Activated CD4-positive, alpha-beta T cell treated with anti-CD3 and anti-CD28 coated beads, Interleukin-2, amount 10 ng/mL, durations not matched to agents 7 days and 5 days (primary cell): ENCODE results near the gene TM9SF3. TPM values are rescaled to one million over a fixed set of nuclear protein-coding genes. Genes with fewer than 3 reads are reported as not detected.

Experiments used
- CTCF ChIA-PET: fragments of 350-600 bp; sonication (Branson Sonifier 250); formaldehyde crosslinking; loops from one replicate; lab custom pipeline; 2021; ENCODE audit warnings: antibody characterized with exemption; lab: Charles Lee
- POLR2A ChIA-PET: fragments of 350-600 bp; sonication (Branson Sonifier 250); formaldehyde crosslinking; loops from one replicate; lab custom pipeline; 2021; ENCODE audit warnings: antibody characterized with exemption; lab: Charles Lee
- DNase-seq: peaks from one replicate; pipeline ENCODE4 v3.0.0-alpha.2; 2020
- H3K27ac Mint-ChIP-seq: one replicate; pipeline ENCODE4 v1.8.0; 2021; ENCODE audit warnings: mild to moderate bottlenecking, moderate library complexity, mixed read lengths
- H3K27me3 Mint-ChIP-seq: one replicate; pipeline ENCODE4 v1.8.0; 2021; ENCODE audit warnings: mixed read lengths
- H3K36me3 Mint-ChIP-seq: one replicate; pipeline ENCODE4 v1.8.0; 2021; ENCODE audit warnings: low read depth, mixed read lengths
- H3K4me1 Mint-ChIP-seq: one replicate; pipeline ENCODE4 v1.8.0; 2021; ENCODE audit warnings: mixed read lengths
- H3K4me3 Mint-ChIP-seq: one replicate; pipeline ENCODE4 v1.8.0; 2021; ENCODE audit warnings: mild to moderate bottlenecking, moderate library complexity, mixed read lengths
- H3K9me3 Mint-ChIP-seq: one replicate; pipeline ENCODE4 v1.8.0; 2021; ENCODE audit warnings: mixed read lengths
- total RNA-seq, 2 experiments: library from RNA; stranded (reverse); gene quantifications; one replicate each; pipeline ENCODE4 v1.2.3, GENCODE V29; 2021

TM9SF3 gene
- total RNA-seq, 2 experiments from 2014 or later: 73.5 to 76.1 TPM

- Mint-ChIP-seq H3K36me3 (peaks cover 4% of the 10 kb centered on the region), H3K4me1 (peaks cover 17% of the 10 kb centered on the region), H3K27me3 (peaks cover 49% of the 10 kb centered on the region), H3K9me3 (no peaks in the 10 kb centered on the region), H3K27ac (no peak overlapping the region), H3K4me3 (no peak overlapping the region)
- POLR2A ChIA-PET: no interaction called here
- peak; percentile 27 for DNase-seq
- CTCF ChIA-PET: interaction anchor here (0.6 to 1.0 kb wide), 3 partner anchors 141 to 325 kb away, joined by 4 to 7 read pairs (median 6); no protein-coding TSS in a partner anchor
Measured at GRCh38 chr10:96511044-96511945, 75.5 kb downstream of the TM9SF3 start.

GRCh38 chr10:96509017-96509641 is 77.7 kb downstream of the TM9SF3 start:
- no peaks in the 10 kb centered on the region for H3K9me3 Mint-ChIP-seq
- DNase-seq: no peak
- ChIA-PET POLR2A (no interaction called here), CTCF (no interaction called here)
- H3K27ac Mint-ChIP-seq: no peak overlapping the region
- H3K4me3 Mint-ChIP-seq: no peak overlapping the region
- no peaks in the 10 kb centered on the region for H3K36me3 Mint-ChIP-seq
- H3K27me3 Mint-ChIP-seq: peaks cover 32% of the 10 kb centered on the region
- H3K4me1 Mint-ChIP-seq: peaks cover 12% of the 10 kb centered on the region

- ChIA-PET POLR2A (no interaction called here), CTCF (no interaction called here)
- Mint-ChIP-seq H3K4me3 (no peak overlapping the region), H3K36me3 (no peaks in the 10 kb centered on the region), H3K27me3 (peaks cover 21% of the 10 kb centered on the region), H3K27ac (no peak overlapping the region), H3K9me3 (no peaks in the 10 kb centered on the region), H3K4me1 (peaks cover 2% of the 10 kb centered on the region)
- no peak for DNase-seq
Measured at GRCh38 chr10:96507044-96507443, 79.8 kb downstream of the TM9SF3 start.

- H3K27ac Mint-ChIP-seq: no peak overlapping the region
- POLR2A ChIA-PET: no interaction called here
Measured at GRCh38 chr10:96505150-96506136, 81.4 kb downstream of the TM9SF3 start.

GRCh38 chr10:96502561-96503282 is 84.1 kb downstream of the TM9SF3 start:
- H3K4me3 Mint-ChIP-seq: no peak overlapping the region
- CTCF ChIA-PET: interaction anchor here (1.1 kb wide), 2 partner anchors 32 to 101 kb away, joined by 3 to 4 read pairs; no protein-coding TSS in a partner anchor
- no peaks in the 10 kb centered on the region for H3K4me1 Mint-ChIP-seq
- no peak for DNase-seq
- no peaks in the 10 kb centered on the region for H3K27me3 Mint-ChIP-seq
- POLR2A ChIA-PET: no interaction called here
- H3K36me3 Mint-ChIP-seq: no peaks in the 10 kb centered on the region
- H3K27ac Mint-ChIP-seq: no peak overlapping the region
- no peaks in the 10 kb centered on the region for H3K9me3 Mint-ChIP-seq

More at GRCh38 chr10:96505150-96506136, 81.4 kb downstream of the TM9SF3 start:
- Mint-ChIP-seq H3K27me3 (peaks cover 6% of the 10 kb centered on the region), H3K4me3 (no peak overlapping the region), H3K36me3 (no peaks in the 10 kb centered on the region), H3K4me1 (no peaks in the 10 kb centered on the region), H3K9me3 (no peaks in the 10 kb centered on the region)
- CTCF ChIA-PET: interaction anchor here (0.6 kb wide), 1 partner anchor 1800 kb away, joined by 3 read pairs; no protein-coding TSS in a partner anchor
- DNase-seq: no peak

GRCh38 chr10:96501985-96502384 is 84.8 kb downstream of the TM9SF3 start:
- ChIA-PET POLR2A (no interaction called here), CTCF (interaction anchor here (1.1 kb wide), 2 partner anchors 32 to 102 kb away, joined by 3 to 4 read pairs; no protein-coding TSS in a partner anchor)
- Mint-ChIP-seq H3K9me3 (no peaks in the 10 kb centered on the region), H3K36me3 (no peaks in the 10 kb centered on the region), H3K27me3 (peaks cover 5% of the 10 kb centered on the region), H3K4me1 (no peaks in the 10 kb centered on the region), H3K4me3 (no peak overlapping the region), H3K27ac (no peak overlapping the region)
- no peak for DNase-seq

- POLR2A ChIA-PET: no interaction called here
- Mint-ChIP-seq H3K27ac (no peak overlapping the region), H3K4me3 (no peak overlapping the region), H3K9me3 (no peaks in the 10 kb centered on the region), H3K36me3 (no peaks in the 10 kb centered on the region), H3K27me3 (peaks cover 7% of the 10 kb centered on the region), H3K4me1 (no peaks in the 10 kb centered on the region)
- no peak for DNase-seq
- CTCF ChIA-PET: no interaction called here
Measured at GRCh38 chr10:96500519-96500918, 86.3 kb downstream of the TM9SF3 start.

- ChIA-PET CTCF (no interaction called here), POLR2A (no interaction called here)
- no peaks in the 10 kb centered on the region for H3K36me3 Mint-ChIP-seq
- no peak overlapping the region for H3K4me3 Mint-ChIP-seq
- DNase-seq: no peak
- no peaks in the 10 kb centered on the region for H3K9me3 Mint-ChIP-seq
- peaks cover 8% of the 10 kb centered on the region for H3K27me3 Mint-ChIP-seq
- no peaks in the 10 kb centered on the region for H3K4me1 Mint-ChIP-seq
- H3K27ac Mint-ChIP-seq: no peak overlapping the region
Measured at GRCh38 chr10:96500050-96500449, 86.8 kb downstream of the TM9SF3 start.

- no peak overlapping the region for H3K27ac Mint-ChIP-seq
- H3K4me1 Mint-ChIP-seq: no peaks in the 10 kb centered on the region
- ChIA-PET POLR2A (no interaction called here), CTCF (interaction anchor here (0.7 kb wide), 1 partner anchor 310 kb away, joined by 3 read pairs; no protein-coding TSS in a partner anchor)
- peaks cover 8% of the 10 kb centered on the region for H3K27me3 Mint-ChIP-seq
- no peak for DNase-seq
- no peak overlapping the region for H3K4me3 Mint-ChIP-seq
- no peaks in the 10 kb centered on the region for H3K36me3 Mint-ChIP-seq
- no peaks in the 10 kb centered on the region for H3K9me3 Mint-ChIP-seq
Measured at GRCh38 chr10:96497391-96497790, 89.4 kb downstream of the TM9SF3 start.

- CTCF ChIA-PET: no interaction called here
- POLR2A ChIA-PET: no interaction called here
- no peaks in the 10 kb centered on the region for H3K4me1 Mint-ChIP-seq
- no peak overlapping the region for H3K27ac Mint-ChIP-seq
- no peak for DNase-seq
- H3K36me3 Mint-ChIP-seq: no peaks in the 10 kb centered on the region
- H3K4me3 Mint-ChIP-seq: no peak overlapping the region
- no peaks in the 10 kb centered on the region for H3K9me3 Mint-ChIP-seq
- H3K27me3 Mint-ChIP-seq: peaks cover 8% of the 10 kb centered on the region
Measured at GRCh38 chr10:96496281-96496925, 90.4 kb downstream of the TM9SF3 start.

GRCh38 chr10:96495544-96495943 is 91.3 kb downstream of the TM9SF3 start:
- Mint-ChIP-seq H3K4me3 (no peak overlapping the region), H3K36me3 (no peaks in the 10 kb centered on the region), H3K27ac (no peak overlapping the region), H3K9me3 (no peaks in the 10 kb centered on the region), H3K4me1 (no peaks in the 10 kb centered on the region), H3K27me3 (peaks cover 8% of the 10 kb centered on the region)
- ChIA-PET CTCF (interaction anchor here (0.6 kb wide), 1 partner anchor 37 kb away, joined by 3 read pairs; no protein-coding TSS in a partner anchor), POLR2A (no interaction called here)
- no peak for DNase-seq
